ENCODE results near the gene MYLK. TPM values are rescaled to one million over a fixed set of nuclear protein-coding genes. Genes with fewer than 3 reads are reported as not detected.

MYLK gene
- total and polyA plus RNA-seq, 4 donors = 17.1 to 158 (median 41.9) TPM

GRCh38 chr3:123638936-123639689, 245.0 kb downstream of the MYLK start:
- Histone ChIP-seq H3K4me3 (ENCODE audit: low read depth in 1 of 3, low read length in 3 of 3) (no peak overlapping the region), H3K36me3 (ENCODE audit: control insufficient read depth in 4 of 4, insufficient read depth in 3 of 4, low read depth in 1 of 4, low read length in 3 of 4) (peaks cover 6 to 49% (median 36%) of the 10 kb centered on the region in 4 donors), H3K9me3 (ENCODE audit: control insufficient read depth in 4 of 4, low read length in 3 of 4) (no peaks in the 10 kb centered on the region), H3K9ac (ENCODE audit: low read depth in 1 of 2, low read length in 2 of 2) (no peak overlapping the region), H3K4me1 (ENCODE audit: control insufficient read depth in 4 of 4, insufficient read depth in 4 of 4, low read length in 3 of 4) (peaks cover 0 to 11% (median 2%) of the 10 kb centered on the region in 4 donors), H3K27me3 (ENCODE audit: control insufficient read depth in 4 of 4, insufficient read depth in 4 of 4, low read length in 3 of 4) (no peaks in the 10 kb centered on the region), H3K27ac (ENCODE audit: low read depth in 1 of 2, low read length in 2 of 2) (no peak overlapping the region)
- DNase-seq (ENCODE audit: low spot score) = no peak
- 88% methylated on average over 14 of the region's 14 CpGs for WGBS
- TF ChIP-seq EGR1 (IDR thresholded peaks at IDR 0.05; ENCODE audit: low read depth in 2 of 2) (no peak), HNF4G (IDR thresholded peaks at IDR 0.05) (no peak), NR2F2 (IDR thresholded peaks at IDR 0.05) (no peak), HNF4A (conservative IDR thresholded peaks at IDR 0.05) (no peak), YY1 (IDR thresholded peaks at IDR 0.05) (no peak), CTCF (IDR thresholded peaks at IDR 0.05; ENCODE audit: low read depth, low read length, missing input control) (no peak), TAF1 (conservative IDR thresholded peaks at IDR 0.05) (no peak), JUND (IDR thresholded peaks at IDR 0.05) (no peak), RXRA (IDR thresholded peaks at IDR 0.05) (no peak), GABPA (IDR thresholded peaks at IDR 0.05 in 1 of 2, conservative IDR thresholded peaks at IDR 0.05 in 1 of 2) (no peak), ZBTB33 (IDR thresholded peaks at IDR 0.05) (no peak), ATF3 (IDR thresholded peaks at IDR 0.05) (no peak)
- TF ChIP-seq, protein P1, sequence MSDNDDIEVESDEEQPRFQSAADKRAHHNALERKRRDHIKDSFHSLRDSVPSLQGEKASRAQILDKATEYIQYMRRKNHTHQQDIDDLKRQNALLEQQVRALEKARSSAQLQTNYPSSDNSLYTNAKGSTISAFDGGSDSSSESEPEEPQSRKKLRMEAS (IDR thresholded peaks at IDR 0.05) = no peak
- TF ChIP-seq, protein P2, sequence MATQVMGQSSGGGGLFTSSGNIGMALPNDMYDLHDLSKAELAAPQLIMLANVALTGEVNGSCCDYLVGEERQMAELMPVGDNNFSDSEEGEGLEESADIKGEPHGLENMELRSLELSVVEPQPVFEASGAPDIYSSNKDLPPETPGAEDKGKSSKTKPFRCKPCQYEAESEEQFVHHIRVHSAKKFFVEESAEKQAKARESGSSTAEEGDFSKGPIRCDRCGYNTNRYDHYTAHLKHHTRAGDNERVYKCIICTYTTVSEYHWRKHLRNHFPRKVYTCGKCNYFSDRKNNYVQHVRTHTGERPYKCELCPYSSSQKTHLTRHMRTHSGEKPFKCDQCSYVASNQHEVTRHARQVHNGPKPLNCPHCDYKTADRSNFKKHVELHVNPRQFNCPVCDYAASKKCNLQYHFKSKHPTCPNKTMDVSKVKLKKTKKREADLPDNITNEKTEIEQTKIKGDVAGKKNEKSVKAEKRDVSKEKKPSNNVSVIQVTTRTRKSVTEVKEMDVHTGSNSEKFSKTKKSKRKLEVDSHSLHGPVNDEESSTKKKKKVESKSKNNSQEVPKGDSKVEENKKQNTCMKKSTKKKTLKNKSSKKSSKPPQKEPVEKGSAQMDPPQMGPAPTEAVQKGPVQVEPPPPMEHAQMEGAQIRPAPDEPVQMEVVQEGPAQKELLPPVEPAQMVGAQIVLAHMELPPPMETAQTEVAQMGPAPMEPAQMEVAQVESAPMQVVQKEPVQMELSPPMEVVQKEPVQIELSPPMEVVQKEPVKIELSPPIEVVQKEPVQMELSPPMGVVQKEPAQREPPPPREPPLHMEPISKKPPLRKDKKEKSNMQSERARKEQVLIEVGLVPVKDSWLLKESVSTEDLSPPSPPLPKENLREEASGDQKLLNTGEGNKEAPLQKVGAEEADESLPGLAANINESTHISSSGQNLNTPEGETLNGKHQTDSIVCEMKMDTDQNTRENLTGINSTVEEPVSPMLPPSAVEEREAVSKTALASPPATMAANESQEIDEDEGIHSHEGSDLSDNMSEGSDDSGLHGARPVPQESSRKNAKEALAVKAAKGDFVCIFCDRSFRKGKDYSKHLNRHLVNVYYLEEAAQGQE (IDR thresholded peaks at IDR 0.05) = no peak

All from liver (tissue), 9 donors.